ENCODE measurements around the gene CARMIL3.

Gene CARMIL3

GRCh38 chr14:24057867-24058259 lies 6.1 kb downstream of the CARMIL3 start:
- Histone ChIP-seq H3K4me3 (replicated peaks; ENCODE audit: insufficient read depth, low read length) (no peak overlapping the region), H3K27ac (replicated peaks) (no peak overlapping the region), H3K27me3 (ENCODE audit: insufficient read depth, poor library complexity, severe bottlenecking) (peaks cover 11% of the 10 kb centered on the region)
- TF ChIP-seq SPI1 (IDR thresholded peaks at IDR 0.05; ENCODE audit: borderline replicate concordance, low read depth) (no peak), GABPA (IDR thresholded peaks at IDR 0.05; ENCODE audit: low read depth) (no peak), POLR2AphosphoS5 (IDR thresholded peaks at IDR 0.05; ENCODE audit: low read depth) (no peak), REST (IDR thresholded peaks at IDR 0.05; ENCODE audit: insufficient replicate concordance, low read depth) (no peak), CTCF (IDR thresholded peaks at IDR 0.05; ENCODE audit: insufficient read depth, low read length) (no peak)
- DNase-seq (ENCODE audit: low read depth in 1 of 2, low spot score in 1 of 2): no peak

- H3K27ac ChIP-seq (replicated peaks): no peak overlapping the region
- no peak overlapping the region for H3K4me3 ChIP-seq (replicated peaks; ENCODE audit: insufficient read depth, low read length)
- TF ChIP-seq REST (IDR thresholded peaks at IDR 0.05; ENCODE audit: insufficient replicate concordance, low read depth): no peak
- no peak for TF ChIP-seq GABPA (IDR thresholded peaks at IDR 0.05; ENCODE audit: low read depth)
- TF ChIP-seq CTCF (IDR thresholded peaks at IDR 0.05; ENCODE audit: insufficient read depth, low read length): peak; percentile 89
- peak in 1 of 2 experiments; percentile 72 for DNase-seq (ENCODE audit: low read depth in 1 of 2, low spot score in 1 of 2)
- H3K27me3 ChIP-seq (ENCODE audit: insufficient read depth, poor library complexity, severe bottlenecking): peaks cover 5% of the 10 kb centered on the region
These were observed 6.6 kb downstream of the CARMIL3 start for GRCh38 chr14:24058260-24058950.

- no peak for DNase-seq (ENCODE audit: low read depth in 1 of 2, low spot score in 1 of 2)
- no peak for TF ChIP-seq SPI1 (IDR thresholded peaks at IDR 0.05; ENCODE audit: borderline replicate concordance, low read depth)
- no peak for TF ChIP-seq CTCF (IDR thresholded peaks at IDR 0.05; ENCODE audit: insufficient read depth, low read length)
- TF ChIP-seq POLR2AphosphoS5 (IDR thresholded peaks at IDR 0.05; ENCODE audit: low read depth): no peak
- no peak for TF ChIP-seq REST (IDR thresholded peaks at IDR 0.05; ENCODE audit: insufficient replicate concordance, low read depth)
- no peak for TF ChIP-seq GABPA (IDR thresholded peaks at IDR 0.05; ENCODE audit: low read depth)
- H3K27me3 ChIP-seq (ENCODE audit: insufficient read depth, poor library complexity, severe bottlenecking): peaks cover 2% of the 10 kb centered on the region
- no peak overlapping the region for H3K27ac ChIP-seq (replicated peaks)
- no peak overlapping the region for H3K4me3 ChIP-seq (replicated peaks; ENCODE audit: insufficient read depth, low read length)
These were observed 7.2 kb downstream of the CARMIL3 start for GRCh38 chr14:24058951-24059475.
